Astrocyte (in vitro differentiated cells and primary cell): Measurements from ENCODE around the gene MPND. TPM values are rescaled to one million over a fixed set of nuclear protein-coding genes. Genes with fewer than 3 reads are reported as not detected.
A peak's percentile ranks its signal among the peaks of the same experiment; 100 is the strongest.

Experiments used
- DNase-seq: peaks from one replicate; pipeline ENCODE4 v3.0.0-alpha.2; 2010; ENCODE audit warnings: low read depth
- FAIRE-seq: peaks from 2 replicates; lab custom pipeline; 2011; peaks lifted over from hg19 to GRCh38; lab: Jason Lieb, UNC
- H2AFZ ChIP-seq: 2 replicates; pipeline ENCODE4 v1.6.0; 2012; ENCODE audit warnings: low read depth, low read length, inconsistent platforms
- H3K27ac ChIP-seq: 2 replicates; pipeline ENCODE4 v1.5.1; 2011; ENCODE audit warnings: low read depth, low read length, inconsistent platforms
- H3K27me3 ChIP-seq: 2 replicates; pipeline ENCODE4 v1.6.0; 2011; ENCODE audit warnings: low read length, inconsistent platforms; ENCODE audit not compliant: insufficient read depth
- H3K36me3 ChIP-seq: 2 replicates; pipeline ENCODE4 v1.5.1; 2011; ENCODE audit warnings: low read length, inconsistent platforms; ENCODE audit not compliant: insufficient read depth
- H3K4me1 ChIP-seq: 2 replicates; pipeline ENCODE4 v1.5.1; 2011; ENCODE audit warnings: low read length, inconsistent platforms; ENCODE audit not compliant: insufficient read depth
- H3K4me2 ChIP-seq: 2 replicates; pipeline ENCODE4 v1.6.0; 2012; ENCODE audit warnings: low read length, inconsistent platforms
- H3K4me3 ChIP-seq: 2 replicates; pipeline ENCODE4 v1.5.1; 2011; ENCODE audit warnings: low read depth, mild to moderate bottlenecking, low read length, inconsistent platforms; ENCODE audit not compliant: insufficient read depth
- H3K79me2 ChIP-seq: 2 replicates; pipeline ENCODE4 v1.6.0; 2012; ENCODE audit warnings: mild to moderate bottlenecking, low read length, inconsistent platforms; ENCODE audit not compliant: insufficient read depth
- H3K9ac ChIP-seq: 2 replicates; pipeline ENCODE4 v1.6.0; 2012; ENCODE audit warnings: mild to moderate bottlenecking, low read length, inconsistent platforms
- H3K9me3 ChIP-seq: 2 replicates; pipeline ENCODE4 v1.5.1; 2012; ENCODE audit warnings: low read depth, mild to moderate bottlenecking, low read length, inconsistent platforms; ENCODE audit not compliant: insufficient read depth
- H4K20me1 ChIP-seq: 2 replicates; pipeline ENCODE4 v1.6.0; 2012; ENCODE audit warnings: low read length, inconsistent platforms; ENCODE audit not compliant: insufficient read depth
- H3K27ac Mint-ChIP-seq: one replicate; pipeline ENCODE4 v1.8.0; 2021; ENCODE audit warnings: mild to moderate bottlenecking, mixed read lengths; ENCODE audit not compliant: unreplicated experiment
- H3K27me3 Mint-ChIP-seq: one replicate; pipeline ENCODE4 v1.8.0; 2021; ENCODE audit warnings: low read depth, mixed read lengths; ENCODE audit not compliant: unreplicated experiment
- H3K36me3 Mint-ChIP-seq: one replicate; pipeline ENCODE4 v1.8.0; 2021; ENCODE audit warnings: low read depth, mixed read lengths; ENCODE audit not compliant: unreplicated experiment
- H3K4me1 Mint-ChIP-seq: one replicate; pipeline ENCODE4 v1.8.0; 2021; ENCODE audit warnings: low read depth, mixed read lengths; ENCODE audit not compliant: unreplicated experiment
- H3K4me3 Mint-ChIP-seq: one replicate; pipeline ENCODE4 v1.8.0; 2021; ENCODE audit warnings: mild to moderate bottlenecking, moderate library complexity, mixed read lengths; ENCODE audit not compliant: unreplicated experiment
- H3K9me3 Mint-ChIP-seq: one replicate; pipeline ENCODE4 v1.8.0; 2021; ENCODE audit warnings: mild to moderate bottlenecking, mixed read lengths; ENCODE audit not compliant: unreplicated experiment
- CTCF ChIP-seq: IDR thresholded peaks from 2 replicates; pipeline ENCODE4 v1.5.1; 2011; ENCODE audit warnings: low read depth, mild to moderate bottlenecking, inconsistent platforms, low read length, moderate library complexity; ENCODE audit not compliant: insufficient read depth
- EZH2 ChIP-seq: IDR thresholded peaks from 2 replicates; pipeline ENCODE4 v1.6.1; 2012; ENCODE audit warnings: mild to moderate bottlenecking, low read length, inconsistent platforms; ENCODE audit not compliant: insufficient read depth
- total RNA-seq: library from RNA; stranded (reverse); gene quantifications from 2 replicates; pipeline ENCODE4 v1.2.1, GENCODE V29; 2021

The MPND gene
- total RNA-seq, 1 donor from 2014 or later, result 14.7 TPM

GRCh38 chr19:4388337-4389063 is 45.1 kb downstream of the MPND start:
- Mint-ChIP-seq H3K4me1 (peaks cover 55% of the 10 kb centered on the region), H3K4me3 (no peak overlapping the region), H3K27ac (no peak overlapping the region), H3K27me3 (no peaks in the 10 kb centered on the region), H3K9me3 (no peaks in the 10 kb centered on the region), H3K36me3 (peaks cover 8% of the 10 kb centered on the region)
- H3K36me3 ChIP-seq, result no peaks in the 10 kb centered on the region
- H3K27me3 ChIP-seq, result no peaks in the 10 kb centered on the region
- H3K9ac ChIP-seq, result no peak overlapping the region
- no peak overlapping the region for H3K4me3 ChIP-seq
- H4K20me1 ChIP-seq, result peaks cover 96% of the 10 kb centered on the region
- no peak for TF ChIP-seq EZH2
- no peak for TF ChIP-seq CTCF
- no peak overlapping the region for H3K27ac ChIP-seq
- FAIRE-seq (no peak), DNase-seq (no peak)
- peaks cover 41% of the 10 kb centered on the region for H3K4me1 ChIP-seq
- H3K4me2 ChIP-seq, result no peak overlapping the region
- H2AFZ ChIP-seq, result no peak overlapping the region
- peaks cover 99% of the 10 kb centered on the region for H3K79me2 ChIP-seq
- H3K9me3 ChIP-seq, result no peaks in the 10 kb centered on the region

- H3K27me3 Mint-ChIP-seq, result no peaks in the 10 kb centered on the region
- DNase-seq, result no peak
- H4K20me1 ChIP-seq, result peaks cover 95% of the 10 kb centered on the region
- H3K27ac Mint-ChIP-seq, result peak overlapping the region; percentile 8
- H3K4me1 Mint-ChIP-seq, result peaks cover 57% of the 10 kb centered on the region
- TF ChIP-seq EZH2, result no peak
- TF ChIP-seq CTCF, result no peak
- no peaks in the 10 kb centered on the region for H3K9me3 ChIP-seq
- no peak overlapping the region for H3K4me3 ChIP-seq
- peaks cover 99% of the 10 kb centered on the region for H3K79me2 ChIP-seq
- no peak for FAIRE-seq
- H2AFZ ChIP-seq, result no peak overlapping the region
- no peak overlapping the region for H3K27ac ChIP-seq
- H3K4me3 Mint-ChIP-seq, result no peak overlapping the region
- H3K9me3 Mint-ChIP-seq, result no peaks in the 10 kb centered on the region
- H3K27me3 ChIP-seq, result no peaks in the 10 kb centered on the region
- H3K36me3 ChIP-seq, result no peaks in the 10 kb centered on the region
- peaks cover 8% of the 10 kb centered on the region for H3K36me3 Mint-ChIP-seq
- H3K9ac ChIP-seq, result no peak overlapping the region
- H3K4me1 ChIP-seq, result peaks cover 42% of the 10 kb centered on the region
- no peak overlapping the region for H3K4me2 ChIP-seq
These were observed 45.7 kb downstream of the MPND start for GRCh38 chr19:4389064-4389375.

- H3K36me3 Mint-ChIP-seq, result peaks cover 12% of the 10 kb centered on the region
- H3K4me1 Mint-ChIP-seq, result peaks cover 60% of the 10 kb centered on the region
- peaks cover 47% of the 10 kb centered on the region for H3K4me1 ChIP-seq
- no peak overlapping the region for H2AFZ ChIP-seq
- H3K4me3 Mint-ChIP-seq, result no peak overlapping the region
- peaks cover 99% of the 10 kb centered on the region for H3K79me2 ChIP-seq
- no peak for TF ChIP-seq EZH2
- TF ChIP-seq CTCF, result no peak
- H4K20me1 ChIP-seq, result peaks cover 95% of the 10 kb centered on the region
- no peaks in the 10 kb centered on the region for H3K27me3 Mint-ChIP-seq
- H3K27me3 ChIP-seq, result no peaks in the 10 kb centered on the region
- FAIRE-seq (no peak), DNase-seq (no peak)
- no peak overlapping the region for H3K27ac Mint-ChIP-seq
- H3K4me3 ChIP-seq, result no peak overlapping the region
- no peaks in the 10 kb centered on the region for H3K36me3 ChIP-seq
- H3K27ac ChIP-seq, result peak overlapping the region; percentile 35
- peak overlapping the region; percentile 86 for H3K4me2 ChIP-seq
- peak overlapping the region; percentile 66 for H3K9ac ChIP-seq
- H3K9me3 Mint-ChIP-seq, result no peaks in the 10 kb centered on the region
- no peaks in the 10 kb centered on the region for H3K9me3 ChIP-seq
These were observed 46.2 kb downstream of the MPND start for GRCh38 chr19:4389511-4390016.
